GM11168 (cell line): ENCODE data around the gene AARS2.

Experiments used
- in situ Hi-C: fragments of 300-500 bp; cut with MboI; formaldehyde crosslinking; loops from one replicate; pipeline ENCODE4 v1.12.0; 2022; ENCODE audit warnings: low sequenced_read_pairs; ENCODE audit not compliant: unreplicated experiment

AARS2 gene

GRCh38 chr6:44254191-44255104 is 58.7 kb downstream of the AARS2 start:
- in situ Hi-C loops = no loop called here

DNA sequence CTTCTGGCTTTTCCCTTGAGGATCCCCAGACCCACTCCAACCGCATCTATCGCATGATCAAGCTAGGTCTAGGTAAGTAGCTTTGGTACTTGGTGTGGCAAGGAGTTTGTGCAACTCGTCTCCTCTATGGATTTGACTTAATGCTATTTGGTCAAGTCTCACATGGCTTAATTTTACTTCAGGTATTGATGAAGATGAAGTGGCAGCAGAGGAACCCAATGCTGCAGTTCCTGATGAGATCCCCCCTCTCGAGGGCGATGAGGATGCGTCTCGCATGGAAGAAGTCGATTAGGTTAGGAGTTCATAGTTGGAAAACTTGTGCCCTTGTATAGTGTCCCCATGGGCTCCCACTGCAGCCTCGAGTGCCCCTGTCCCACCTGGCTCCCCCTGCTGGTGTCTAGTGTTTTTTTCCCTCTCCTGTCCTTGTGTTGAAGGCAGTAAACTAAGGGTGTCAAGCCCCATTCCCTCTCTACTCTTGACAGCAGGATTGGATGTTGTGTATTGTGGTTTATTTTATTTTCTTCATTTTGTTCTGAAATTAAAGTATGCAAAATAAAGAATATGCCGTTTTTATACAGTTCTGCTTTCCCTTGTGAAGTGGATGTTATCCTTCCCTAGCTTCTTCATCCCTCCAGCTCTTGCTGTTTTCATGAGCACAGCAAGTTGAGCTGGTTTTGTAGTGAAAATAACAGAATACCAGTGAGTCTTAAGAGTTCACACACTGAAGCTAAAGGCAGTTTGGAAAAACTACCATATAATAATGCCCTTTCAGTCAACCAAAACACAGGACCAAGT is 59.6 kb downstream of the AARS2 start:
- in situ Hi-C loops = no loop called here

- in situ Hi-C loops = no loop called here
Measured at GRCh38 chr6:44251576-44252524, 61.3 kb downstream of the AARS2 start.

DNA sequence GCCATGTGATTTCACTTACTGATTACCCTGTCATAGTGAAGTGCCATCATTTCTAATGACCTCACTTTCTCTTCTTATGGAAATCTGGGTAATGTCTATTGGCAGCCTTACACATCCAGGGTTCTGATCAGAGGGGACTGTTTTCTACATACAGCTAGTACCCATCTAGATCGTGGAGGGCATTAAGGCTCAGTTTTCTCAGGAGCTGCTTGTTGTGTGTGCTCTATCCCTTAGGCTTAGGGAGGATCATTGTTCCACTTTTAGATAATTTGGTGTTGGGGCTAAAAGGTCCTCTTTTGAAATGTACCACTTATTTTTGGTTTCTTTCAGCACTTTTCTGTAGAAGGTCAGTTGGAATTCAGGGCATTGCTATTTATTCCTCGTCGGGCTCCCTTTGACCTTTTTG is 62.4 kb downstream of the AARS2 start:
- in situ Hi-C loops = no loop called here

DNA sequence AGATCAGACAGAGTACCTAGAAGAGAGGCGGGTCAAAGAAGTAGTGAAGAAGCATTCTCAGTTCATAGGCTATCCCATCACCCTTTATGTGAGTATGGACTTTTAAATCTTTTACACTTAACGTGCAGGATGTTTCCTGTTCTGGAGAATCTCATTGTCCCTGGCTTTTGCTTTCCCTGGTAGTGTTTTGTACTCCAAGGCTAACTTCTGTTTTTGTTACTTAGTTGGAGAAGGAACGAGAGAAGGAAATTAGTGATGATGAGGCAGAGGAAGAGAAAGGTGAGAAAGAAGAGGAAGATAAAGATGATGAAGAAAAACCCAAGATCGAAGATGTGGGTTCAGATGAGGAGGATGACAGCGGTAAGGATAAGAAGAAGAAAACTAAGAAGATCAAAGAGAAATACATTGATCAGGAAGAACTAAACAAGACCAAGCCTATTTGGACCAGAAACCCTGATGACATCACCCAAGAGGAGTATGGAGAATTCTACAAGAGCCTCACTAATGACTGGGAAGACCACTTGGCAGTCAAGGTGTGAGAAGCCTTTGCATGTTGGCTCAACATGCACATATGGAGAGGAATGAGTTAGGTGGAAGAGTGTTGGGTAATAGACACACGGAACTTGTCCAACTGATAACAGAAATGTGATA is 63.0 kb downstream of the AARS2 start:
- in situ Hi-C loops = no loop called here
